ENCODE results near the gene ALK.

Gene ALK

GRCh38 chr2:29431485-29431884, 489.9 kb downstream of the ALK start:
- DNase-seq, result no peak

- DNase-seq, result no peak
Observed at GRCh38 chr2:29430382-29431112, 490.8 kb downstream of the ALK start.

- no peak for DNase-seq
Observed at GRCh38 chr2:29426354-29426753, 495.0 kb downstream of the ALK start.

- DNase-seq, result no peak
Observed at GRCh38 chr2:29425866-29426265, 495.5 kb downstream of the ALK start.

GRCh38 chr2:29423061-29423666, 498.2 kb downstream of the ALK start:
- no peak for DNase-seq

GRCh38 chr2:29420999-29421782, 500.2 kb downstream of the ALK start:
- DNase-seq, result peak; percentile 32

- no peak for DNase-seq
Observed at GRCh38 chr2:29420464-29420863, 500.9 kb downstream of the ALK start.

GRCh38 chr2:29417630-29418029, 503.8 kb downstream of the ALK start:
- DNase-seq, result peak; percentile 88

- no peak for DNase-seq
Observed at GRCh38 chr2:29412197-29412925, 509.0 kb downstream of the ALK start.

GRCh38 chr2:29405707-29406106, 515.7 kb downstream of the ALK start:
- no peak for DNase-seq

- no peak for DNase-seq
Observed at GRCh38 chr2:29405266-29405665, 516.1 kb downstream of the ALK start.

GRCh38 chr2:29401994-29402393, 519.4 kb downstream of the ALK start:
- no peak for DNase-seq

GRCh38 chr2:29400930-29401653, 520.3 kb downstream of the ALK start:
- DNase-seq, result no peak

GRCh38 chr2:29398384-29399237, 522.8 kb downstream of the ALK start:
- no peak for DNase-seq

- DNase-seq, result no peak
Observed at GRCh38 chr2:29397713-29398112, 523.7 kb downstream of the ALK start.

GRCh38 chr2:29397039-29397438, 524.3 kb downstream of the ALK start:
- DNase-seq, result no peak

GRCh38 chr2:29394981-29395350, 526.4 kb downstream of the ALK start:
- DNase-seq, result no peak

- no peak for DNase-seq
Observed at GRCh38 chr2:29394311-29394980, 526.9 kb downstream of the ALK start.

- no peak for DNase-seq
Observed at GRCh38 chr2:29393676-29394075, 527.7 kb downstream of the ALK start.

GRCh38 chr2:29392774-29393173, 528.6 kb downstream of the ALK start:
- DNase-seq, result no peak

GRCh38 chr2:29390136-29390535, 531.2 kb downstream of the ALK start:
- no peak for DNase-seq
